Fibroblast of peridontal ligament (primary cell): Measurements from ENCODE around the gene RNF38.
"Not testable (repeated sequence)": the region's sequence is repeated elsewhere in the genome, so short reads cannot be mapped to it uniquely, and the experiment has no call there.

ENCODE experiments used
- DNase-seq: peaks from one replicate; pipeline ENCODE4 v3.0.0-alpha.2; 2010; ENCODE audit errors: extremely low read depth

Gene RNF38

GRCh38 chr9:36294996-36295395, 105.1 kb downstream of the RNF38 start:
- not testable (repeated sequence) for DNase-seq

GRCh38 chr9:36293918-36294317, 106.2 kb downstream of the RNF38 start:
- DNase-seq = no peak

- DNase-seq = no peak
Measured at GRCh38 chr9:36293171-36293570, 106.9 kb downstream of the RNF38 start.

GRCh38 chr9:36292641-36293040, 107.4 kb downstream of the RNF38 start:
- DNase-seq = no peak

DNA sequence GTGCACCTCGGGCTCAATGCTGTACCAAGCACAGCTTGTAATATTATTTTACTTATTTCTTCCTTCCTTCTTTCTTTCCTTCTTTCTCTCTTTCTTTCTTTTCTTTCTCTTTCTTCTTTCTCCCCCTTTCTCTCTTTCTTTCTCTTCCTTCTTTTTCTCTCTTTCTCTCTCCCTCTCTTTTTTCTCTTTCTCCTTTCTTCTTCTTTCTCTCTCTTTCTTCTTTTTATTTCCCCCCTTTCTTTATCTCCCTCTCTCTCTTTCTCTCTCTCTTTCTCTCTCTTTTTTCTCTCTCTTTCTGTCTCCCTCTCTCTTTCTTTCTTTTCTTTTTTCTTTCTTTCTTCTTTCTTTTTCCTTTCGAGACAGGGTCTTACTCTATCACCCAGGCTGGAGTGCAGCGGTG, 109.1 kb downstream of the RNF38 start:
- DNase-seq = no peak

GRCh38 chr9:36289836-36290435, 110.1 kb downstream of the RNF38 start:
- DNase-seq = no peak

- DNase-seq = no peak
Measured at GRCh38 chr9:36288070-36288469, 112.0 kb downstream of the RNF38 start.
